HEK293 (cell line): ENCODE results near the gene DDX10.

Source experiments
- CTCF ChIP-seq: fragments of 450-650 bp; formaldehyde crosslinking; IDR thresholded peaks from 2 replicates; pipeline ENCODE4 v1.5.1; 2016; ENCODE audit warnings: missing biosample characterization, missing genetic modification characterization
- ELK4 ChIP-seq: IDR thresholded peaks from 2 replicates; pipeline ENCODE4 v1.6.1; 2011; ENCODE audit warnings: mild to moderate bottlenecking, low read depth, low read length, borderline replicate concordance
- GLIS1 ChIP-seq: fragments of 450-650 bp; formaldehyde crosslinking; IDR thresholded peaks from 2 replicates; pipeline ENCODE4 v1.5.1; 2016; ENCODE audit warnings: missing biosample characterization, missing genetic modification characterization
- KLF16 ChIP-seq: fragments of 450-650 bp; formaldehyde crosslinking; IDR thresholded peaks from 2 replicates; pipeline ENCODE4 v1.5.1; 2017; ENCODE audit warnings: missing biosample characterization, missing genetic modification characterization
- PATZ1 ChIP-seq: fragments of 450-650 bp; formaldehyde crosslinking; IDR thresholded peaks from 2 replicates; pipeline ENCODE4 v1.5.1; 2016; ENCODE audit warnings: missing biosample characterization, missing genetic modification characterization
- REPIN1 ChIP-seq: fragments of 450-650 bp; formaldehyde crosslinking; IDR thresholded peaks from 2 replicates; pipeline ENCODE4 v1.5.1; 2017; ENCODE audit warnings: missing biosample characterization, missing genetic modification characterization, low read depth
- REST ChIP-seq: fragments of 450-650 bp; formaldehyde crosslinking; IDR thresholded peaks from 2 replicates; pipeline ENCODE4 v1.5.1; 2016; ENCODE audit warnings: missing biosample characterization, missing genetic modification characterization
- ZNF138 ChIP-seq: fragments of 450-650 bp; formaldehyde crosslinking; IDR thresholded peaks from 2 replicates; pipeline ENCODE4 v1.5.1; 2016; ENCODE audit warnings: missing biosample characterization, missing genetic modification characterization, borderline replicate concordance
- ZNF274 ChIP-seq, 2 experiments: fragments of 200-500 bp in 1 of 2; fragments of 450-650 bp in 1 of 2; sonication (Bioruptor generic) in 1 of 2; formaldehyde crosslinking in 1 of 2; IDR thresholded peaks; 2 replicates each; pipeline versions ENCODE4 v1.5.1 to v1.6.1; 2014 to 2016; ENCODE audit warnings: borderline replicate concordance in 1 of 2, inconsistent platforms in 1 of 2, low read length in 1 of 2, missing biosample characterization in 1 of 2, missing genetic modification characterization in 1 of 2
- ZNF311 ChIP-seq: fragments of 450-650 bp; formaldehyde crosslinking; IDR thresholded peaks from 2 replicates; pipeline ENCODE4 v1.5.1; 2017; ENCODE audit warnings: missing biosample characterization, missing genetic modification characterization, borderline replicate concordance
- ZNF341 ChIP-seq: fragments of 450-650 bp; formaldehyde crosslinking; IDR thresholded peaks from 2 replicates; pipeline ENCODE4; 2016; ENCODE audit warnings: low read depth, missing biosample characterization, missing genetic modification characterization
- ZNF473 ChIP-seq: fragments of 450-650 bp; formaldehyde crosslinking; IDR thresholded peaks from 2 replicates; pipeline ENCODE4 v1.5.1; 2017; ENCODE audit warnings: missing biosample characterization, missing genetic modification characterization
- ZNF561 ChIP-seq: fragments of 450-650 bp; IDR thresholded peaks from 2 replicates; pipeline ENCODE4 v1.5.1; 2018; ENCODE audit warnings: missing biosample characterization, missing genetic modification characterization, borderline replicate concordance

GRCh38 chr11:108666373-108666772 lies 1.5 kb downstream of the DDX10 start:
- TF ChIP-seq CTCF (tag by site-specific recombination), result no peak
- TF ChIP-seq REST (tag by site-specific recombination), result no peak
- TF ChIP-seq ZNF561, result no peak
- no peak for TF ChIP-seq ELK4
- TF ChIP-seq PATZ1 (tag by site-specific recombination), result no peak
- no peak for TF ChIP-seq ZNF341 (tag by site-specific recombination)
- TF ChIP-seq ZNF473 (tag by site-specific recombination), result no peak
- TF ChIP-seq ZNF274 (IDR thresholded peaks at IDR 0.05; ENCODE audit: low read length), result no peak
- TF ChIP-seq ZNF274 (tag by site-specific recombination; IDR thresholded peaks at IDR 0.05; ENCODE audit: borderline replicate concordance), result no peak
- TF ChIP-seq REPIN1 (tag by site-specific recombination), result no peak
- no peak for TF ChIP-seq KLF16 (tag by site-specific recombination)
- no peak for TF ChIP-seq ZNF138
- no peak for TF ChIP-seq GLIS1 (tag by site-specific recombination)
- TF ChIP-seq ZNF311, result no peak
